ENCODE data around the gene COL15A1. TPM values are rescaled to one million over a fixed set of nuclear protein-coding genes. Genes with fewer than 3 reads are reported as not detected.

COL15A1 gene
- polyA plus RNA-seq, 1 experiment = 112 TPM

DNA sequence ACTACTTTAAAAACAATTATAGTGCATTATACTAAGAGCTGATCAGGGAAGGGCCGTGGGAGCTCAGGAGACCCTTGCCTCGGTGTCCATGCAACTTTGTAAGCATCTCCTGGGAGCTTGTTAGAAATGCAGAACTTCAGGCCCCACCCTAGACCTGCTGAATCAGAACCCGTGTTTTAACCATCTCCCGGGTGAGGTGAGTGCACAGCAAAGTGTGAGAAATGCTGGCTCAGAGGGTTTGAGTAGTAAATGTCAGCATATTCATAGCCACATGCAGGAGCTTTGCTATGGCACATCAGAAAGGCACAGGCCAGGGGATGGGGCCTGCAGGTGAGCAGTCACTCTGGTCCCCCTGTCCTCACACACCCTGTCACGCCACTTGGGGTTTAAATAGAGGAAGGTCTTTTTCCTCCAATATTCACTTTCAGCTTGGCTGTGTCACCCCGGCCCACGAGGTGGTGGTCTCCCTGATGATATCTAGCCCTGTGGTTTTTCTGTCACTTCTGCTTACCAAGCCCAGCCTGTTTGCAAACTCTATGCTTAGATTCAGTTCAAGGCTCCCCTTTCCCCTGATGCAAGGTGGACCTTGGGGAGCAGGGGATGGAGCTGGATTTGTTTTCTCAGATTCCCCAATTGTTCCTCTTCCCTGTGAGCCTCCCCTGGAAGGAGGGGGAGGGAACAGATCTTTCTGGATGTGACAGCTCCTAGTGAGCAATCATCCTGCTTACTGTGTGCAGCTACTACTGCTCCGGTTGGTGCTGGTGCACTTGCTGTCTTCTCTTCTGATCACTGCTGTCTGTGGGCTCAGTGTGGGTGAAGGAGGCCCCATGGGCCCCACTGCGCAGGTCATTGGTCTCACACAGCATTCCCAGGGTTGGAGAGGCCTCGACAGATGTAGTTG lies 109.4 kb downstream of the COL15A1 start:
- H3K27me3 ChIP-seq (ENCODE audit: control insufficient read depth, insufficient read depth, low read length) = no peaks in the 10 kb centered on the region
- no peak for TF ChIP-seq CTCF (IDR thresholded peaks at IDR 0.05; ENCODE audit: insufficient read depth, low read depth, low read length)
- no peak for DNase-seq (ENCODE audit: low read depth)
- POLR2A ChIA-PET = no interaction called here
- CTCF ChIA-PET = interaction anchor here (0.5 to 2.1 kb wide), 4 partner anchors 10 to 949 kb away, joined by 3 to 6 read pairs (median 4); partner anchors contain the start of gene TGFBR1
- H3K4me3 ChIP-seq (ENCODE audit: low read depth, low read length) = no peak overlapping the region
- H3K36me3 ChIP-seq (ENCODE audit: control insufficient read depth, insufficient read depth, low read length) = peaks cover 4% of the 10 kb centered on the region

DNA sequence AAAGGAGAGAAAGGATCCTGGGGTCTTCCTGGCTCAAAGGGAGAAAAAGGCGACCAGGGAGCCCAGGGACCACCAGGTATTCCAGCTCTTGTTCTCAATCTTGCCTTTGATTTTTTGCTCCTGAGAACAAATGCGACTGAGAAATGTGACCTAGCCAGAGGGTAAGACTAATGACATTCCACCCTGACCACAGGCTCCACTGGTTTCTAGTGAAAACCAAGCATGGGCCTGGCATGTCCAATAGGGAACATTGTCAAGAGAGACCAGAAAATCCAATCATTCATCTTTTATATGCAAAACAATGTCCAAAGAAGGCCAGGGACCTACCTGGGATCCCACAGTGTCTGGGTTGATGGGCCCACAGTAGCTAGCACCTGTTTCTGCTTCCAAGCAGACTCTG lies 110.9 kb downstream of the COL15A1 start:
- ChIA-PET POLR2A (no interaction called here), CTCF (interaction anchor here (0.8 to 1.2 kb wide), 2 partner anchors 10 to 12 kb away, joined by 3 to 6 read pairs; no protein-coding TSS in a partner anchor)
- no peak overlapping the region for H3K4me3 ChIP-seq (ENCODE audit: low read depth, low read length)
- no peak for TF ChIP-seq CTCF (IDR thresholded peaks at IDR 0.05; ENCODE audit: insufficient read depth, low read depth, low read length)
- DNase-seq (ENCODE audit: low read depth) = no peak
- H3K27me3 ChIP-seq (ENCODE audit: control insufficient read depth, insufficient read depth, low read length) = no peaks in the 10 kb centered on the region
- peaks cover 3% of the 10 kb centered on the region; the same call in 1 of the 2 replicates for H3K36me3 ChIP-seq (ENCODE audit: control insufficient read depth, insufficient read depth, low read length)

GRCh38 chr9:99055384-99055783 lies 111.7 kb downstream of the COL15A1 start:
- no peak for TF ChIP-seq CTCF (IDR thresholded peaks at IDR 0.05; ENCODE audit: insufficient read depth, low read depth, low read length)
- peaks cover 3% of the 10 kb centered on the region; the same call in 1 of the 2 replicates for H3K36me3 ChIP-seq (ENCODE audit: control insufficient read depth, insufficient read depth, low read length)
- ChIA-PET POLR2A (no interaction called here), CTCF (interaction anchor here (1.1 to 1.2 kb wide), 2 partner anchors 11 to 49 kb away, joined by 3 to 4 read pairs; partner anchors contain the start of gene TGFBR1)
- no peaks in the 10 kb centered on the region for H3K27me3 ChIP-seq (ENCODE audit: control insufficient read depth, insufficient read depth, low read length)
- no peak for DNase-seq (ENCODE audit: low read depth)
- no peak overlapping the region for H3K4me3 ChIP-seq (ENCODE audit: low read depth, low read length)

- CTCF ChIA-PET = interaction anchor here (0.6 to 1.1 kb wide), 2 partner anchors 49 to 1384 kb away, joined by 3 to 4 read pairs; partner anchors contain the start of gene TGFBR1
- POLR2A ChIA-PET = no interaction called here
- H3K4me3 ChIP-seq (ENCODE audit: low read depth, low read length) = no peak overlapping the region
- no peaks in the 10 kb centered on the region for H3K27me3 ChIP-seq (ENCODE audit: control insufficient read depth, insufficient read depth, low read length)
- no peak for TF ChIP-seq CTCF (IDR thresholded peaks at IDR 0.05; ENCODE audit: insufficient read depth, low read depth, low read length)
- H3K36me3 ChIP-seq (ENCODE audit: control insufficient read depth, insufficient read depth, low read length) = peaks cover 3% of the 10 kb centered on the region; the same call in 1 of the 2 replicates
- no peak for DNase-seq (ENCODE audit: low read depth)
Observed at GRCh38 chr9:99056186-99056585, 112.5 kb downstream of the COL15A1 start.

- ChIA-PET CTCF (interaction anchor here (1.4 kb wide), 1 partner anchor 47 kb away, joined by 4 read pairs; the partner anchor contains the start of gene TGFBR1), POLR2A (no interaction called here)
- TF ChIP-seq CTCF (IDR thresholded peaks at IDR 0.05; ENCODE audit: insufficient read depth, low read depth, low read length) = no peak
- DNase-seq (ENCODE audit: low read depth) = peak; percentile 53
- Histone ChIP-seq H3K4me3 (ENCODE audit: low read depth, low read length) (no peak overlapping the region), H3K27me3 (ENCODE audit: control insufficient read depth, insufficient read depth, low read length) (no peaks in the 10 kb centered on the region; the same call in 1 of the 2 replicates), H3K36me3 (ENCODE audit: control insufficient read depth, insufficient read depth, low read length) (peaks cover 3% of the 10 kb centered on the region)
Observed at GRCh38 chr9:99056886-99057664, 113.4 kb downstream of the COL15A1 start.
